GM10248 (cell line): ENCODE measurements around the gene IQCK.
A peak's percentile ranks its signal among the peaks of the same experiment; 100 is the strongest.

Source experiments
- CTCF ChIA-PET: fragments of 300-600 bp; sonication (Branson Sonifier 250); formaldehyde crosslinking; extraction: SDS; loops from one replicate; lab custom pipeline; 2021; ENCODE audit warnings: antibody characterized with exemption; lab: Yijun Ruan, JAX
- POLR2A ChIA-PET: fragments of 350-650 bp; sonication (Branson Sonifier 250); formaldehyde crosslinking; extraction: SDS; loops from one replicate; lab custom pipeline; 2020; ENCODE audit warnings: antibody characterized with exemption; lab: Yijun Ruan, JAX
- DNase-seq: peaks from one replicate; pipeline ENCODE4 v3.0.0; 2012; ENCODE audit errors: extremely low spot score
- TF ChIP-seq, protein P1 (sequence below): IDR thresholded peaks from 2 replicates; pipeline ENCODE4 v1.5.1; 2012; ENCODE audit warnings: mild to moderate bottlenecking, low read depth; ENCODE audit errors: extremely low read depth, missing control alignments, control extremely low read depth

The IQCK gene

DNA sequence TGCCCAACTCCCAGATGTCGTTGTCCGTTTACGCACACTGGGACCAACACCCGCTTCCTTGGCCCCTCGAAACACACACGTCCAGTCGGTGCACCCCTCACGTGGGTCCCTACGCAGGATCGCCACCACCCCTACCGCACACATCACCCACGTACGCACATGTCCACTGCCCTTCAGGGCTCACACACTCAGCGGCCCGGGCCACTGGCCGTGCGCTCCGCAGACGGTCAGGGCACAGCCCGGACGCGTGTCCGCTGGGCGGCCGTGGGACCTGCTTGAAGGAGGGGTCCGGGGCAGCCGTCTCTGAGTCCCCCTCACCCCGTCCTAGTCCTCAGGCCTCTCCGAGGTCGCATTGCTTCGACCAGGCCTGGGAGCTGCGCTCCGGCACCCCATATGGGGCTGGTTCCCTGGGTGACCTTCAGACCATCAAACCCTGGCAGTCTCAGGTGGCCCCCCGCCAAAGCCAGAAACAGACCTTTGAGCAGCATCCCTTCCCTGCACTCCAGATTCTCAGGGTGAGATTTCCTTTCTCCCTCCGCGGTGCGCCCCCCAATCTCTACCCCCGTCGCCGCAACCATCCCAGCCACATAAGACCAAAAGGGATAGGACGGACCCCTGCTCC lies 167.5 kb downstream of the IQCK start:
- DNase-seq = no peak
- ChIA-PET POLR2A (no interaction called here), CTCF (interaction anchor here (1.4 to 4.9 kb wide), 10 partner anchors 8 to 496 kb away, joined by 4 to 65 read pairs (median 10); partner anchors contain the start of gene VPS35L)
- TF ChIP-seq, protein P1, sequence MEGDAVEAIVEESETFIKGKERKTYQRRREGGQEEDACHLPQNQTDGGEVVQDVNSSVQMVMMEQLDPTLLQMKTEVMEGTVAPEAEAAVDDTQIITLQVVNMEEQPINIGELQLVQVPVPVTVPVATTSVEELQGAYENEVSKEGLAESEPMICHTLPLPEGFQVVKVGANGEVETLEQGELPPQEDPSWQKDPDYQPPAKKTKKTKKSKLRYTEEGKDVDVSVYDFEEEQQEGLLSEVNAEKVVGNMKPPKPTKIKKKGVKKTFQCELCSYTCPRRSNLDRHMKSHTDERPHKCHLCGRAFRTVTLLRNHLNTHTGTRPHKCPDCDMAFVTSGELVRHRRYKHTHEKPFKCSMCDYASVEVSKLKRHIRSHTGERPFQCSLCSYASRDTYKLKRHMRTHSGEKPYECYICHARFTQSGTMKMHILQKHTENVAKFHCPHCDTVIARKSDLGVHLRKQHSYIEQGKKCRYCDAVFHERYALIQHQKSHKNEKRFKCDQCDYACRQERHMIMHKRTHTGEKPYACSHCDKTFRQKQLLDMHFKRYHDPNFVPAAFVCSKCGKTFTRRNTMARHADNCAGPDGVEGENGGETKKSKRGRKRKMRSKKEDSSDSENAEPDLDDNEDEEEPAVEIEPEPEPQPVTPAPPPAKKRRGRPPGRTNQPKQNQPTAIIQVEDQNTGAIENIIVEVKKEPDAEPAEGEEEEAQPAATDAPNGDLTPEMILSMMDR = no peak

DNA sequence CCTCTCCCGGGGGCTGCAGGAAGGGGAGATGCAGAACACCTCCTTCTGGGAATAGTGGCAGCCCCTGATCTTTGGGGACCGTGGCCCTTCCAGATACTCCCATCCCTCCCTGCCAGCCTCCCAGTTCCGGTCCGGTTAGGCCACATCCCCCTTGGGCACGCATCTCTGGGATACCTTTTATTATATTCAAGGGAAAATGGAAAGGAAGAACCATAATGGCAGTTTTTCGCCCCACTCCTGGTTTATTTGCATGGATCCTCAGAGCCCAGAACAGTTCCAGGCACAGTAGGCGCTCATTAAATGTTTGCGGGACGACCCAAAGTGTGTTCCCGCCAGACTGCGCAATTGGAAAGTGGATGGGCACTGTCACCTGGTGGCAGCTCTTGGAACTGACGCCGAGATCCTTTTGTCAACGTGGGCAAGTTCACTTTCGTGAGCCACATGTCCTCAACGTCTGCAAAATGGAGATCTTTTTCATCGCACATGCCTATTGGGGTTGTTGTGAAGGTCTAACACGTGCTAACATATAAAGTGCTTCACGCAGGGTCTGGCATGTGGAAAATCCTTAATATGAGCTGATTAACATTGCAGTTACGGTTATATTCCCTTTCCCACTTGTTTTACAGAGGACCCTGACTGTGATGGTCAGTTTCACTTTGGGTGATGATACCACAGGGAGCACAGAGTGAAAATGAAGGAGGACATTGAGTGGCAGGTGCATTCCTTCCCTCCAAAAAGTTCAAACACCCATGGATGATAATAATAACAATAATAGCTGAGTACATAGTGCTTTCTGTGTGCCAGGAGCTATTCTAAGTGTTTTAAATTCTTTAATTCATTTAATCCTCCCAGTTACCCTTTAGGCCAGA lies 168.2 kb downstream of the IQCK start:
- CTCF ChIA-PET = interaction anchor here (0.8 to 4.9 kb wide), 21 partner anchors 9 to 497 kb away, joined by 3 to 65 read pairs (median 4); partner anchors contain the start of gene VPS35L
- POLR2A ChIA-PET = interaction anchor here (0.6 kb wide), 1 partner anchor 773 kb away, joined by 5 read pairs; the partner anchor contains the start of gene ITPRIPL2

DNA sequence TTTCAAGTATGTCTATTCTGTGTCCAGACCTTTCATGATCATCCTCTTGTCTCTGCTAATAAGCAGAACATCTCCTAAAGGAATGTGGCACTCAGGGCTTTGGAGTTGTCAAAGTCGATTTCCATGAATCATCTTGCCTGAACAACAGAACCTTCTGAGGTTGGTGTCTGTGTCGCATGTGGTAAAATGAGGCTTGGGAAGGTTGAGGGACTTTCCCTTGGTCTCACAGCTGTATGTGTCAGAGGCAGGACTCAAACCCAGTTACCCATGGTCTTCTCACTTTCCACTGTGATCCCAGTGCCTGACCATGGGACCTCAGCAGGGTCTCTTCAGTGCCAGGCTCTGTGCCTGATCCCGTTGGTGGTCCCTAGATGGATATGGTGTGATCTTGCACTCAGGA lies 170.8 kb downstream of the IQCK start:
- CTCF ChIA-PET = interaction anchor here (1.4 to 4.9 kb wide), 5 partner anchors 9 to 412 kb away, joined by 3 to 65 read pairs (median 40); partner anchors contain the start of gene VPS35L
- POLR2A ChIA-PET = no interaction called here
- TF ChIP-seq, protein P1 = no peak
- DNase-seq = no peak

More for the DNA sequence above, 168.2 kb downstream of the IQCK start:
- peak; percentile 75 for DNase-seq
- TF ChIP-seq, protein P1 = peak; percentile 96

DNA sequence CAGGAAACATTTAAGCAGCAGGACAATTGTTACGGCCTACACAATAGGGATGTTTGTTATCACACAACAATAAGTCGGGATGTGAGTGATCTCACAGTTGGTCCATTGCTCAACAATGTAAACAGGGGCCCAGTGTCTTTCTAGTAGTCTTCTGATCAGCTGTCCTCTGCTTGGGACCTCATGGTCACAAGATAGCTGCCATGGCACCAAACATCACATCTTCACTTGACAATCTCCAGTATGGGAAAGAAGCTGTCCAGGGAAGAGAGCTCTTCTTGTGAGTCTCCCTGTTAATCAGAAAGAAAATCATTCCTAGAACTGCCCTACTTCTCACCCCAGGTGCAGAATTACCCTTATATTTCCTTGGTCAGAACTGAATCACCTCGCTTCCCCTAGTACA lies 172.8 kb downstream of the IQCK start:
- TF ChIP-seq, protein P1 = no peak
- no peak for DNase-seq
- ChIA-PET CTCF (interaction anchor here (0.8 to 2.5 kb wide), 7 partner anchors 9 to 492 kb away, joined by 3 to 11 read pairs (median 4); no protein-coding TSS in a partner anchor), POLR2A (no interaction called here)

DNA sequence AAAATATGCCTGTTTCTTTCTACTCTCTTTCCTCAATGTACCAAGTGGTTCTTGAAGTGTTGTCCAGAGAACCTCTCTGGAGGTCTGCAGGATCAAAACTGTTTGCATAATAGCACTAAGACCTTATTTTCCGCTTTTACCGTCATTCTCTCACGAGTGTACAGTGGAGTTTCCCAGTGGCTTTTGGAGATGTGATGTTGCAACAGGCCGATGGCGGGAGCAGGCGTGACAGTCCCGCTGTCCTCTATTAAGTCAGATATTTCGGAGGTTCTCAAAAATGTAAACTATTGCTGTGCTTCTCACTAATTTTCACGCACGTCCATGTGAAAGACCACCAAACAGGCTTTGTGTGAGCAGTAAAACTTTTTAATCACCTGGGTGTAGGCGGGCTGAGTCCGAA lies 174.8 kb downstream of the IQCK start:
- DNase-seq = no peak
- CTCF ChIA-PET = no interaction called here
- POLR2A ChIA-PET = no interaction called here
- TF ChIP-seq, protein P1 = no peak

DNA sequence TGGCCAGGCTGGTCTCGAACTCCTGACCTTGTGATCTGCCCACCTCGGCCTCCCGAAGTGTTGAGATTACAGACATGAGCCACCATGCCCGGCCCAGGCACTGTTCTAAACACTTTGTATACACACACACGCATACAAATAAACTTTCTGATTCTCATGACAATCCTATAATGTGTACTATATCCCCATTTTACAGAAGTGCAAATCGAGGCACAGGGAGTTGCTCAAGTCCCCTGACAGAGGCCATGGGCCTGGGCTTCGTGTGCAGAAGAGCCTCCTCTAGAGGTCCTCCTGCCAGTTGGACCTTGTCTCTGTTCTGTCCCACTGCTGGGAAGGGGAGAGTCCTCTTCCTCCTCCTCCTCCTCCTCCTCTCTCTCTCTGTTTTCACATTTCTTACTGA lies 176.5 kb downstream of the IQCK start:
- no peak for DNase-seq
- ChIA-PET POLR2A (no interaction called here), CTCF (interaction anchor here (1.1 kb wide), 1 partner anchor 340 kb away, joined by 3 read pairs; the partner anchor contains the start of gene VPS35L)
- TF ChIP-seq, protein P1 = no peak
